RWPE2 (cell line): ENCODE results near the gene ITPA.

Experiments used
- ATAC-seq: fragments of 200-7000 bp; cut with Tn5 transposase; 3 replicates; pipeline ENCODE4 v1.9.1; 2021; ENCODE audit warnings: low read depth
- DNase-seq: peaks from one replicate; pipeline ENCODE4 v3.0.0-alpha.2; 2020; ENCODE audit warnings: low spot score
- H3K27ac ChIP-seq: fragments of 450-650 bp; 2 replicates; pipeline ENCODE4 v1.5.1; 2017; ENCODE audit warnings: mild to moderate bottlenecking; ENCODE audit not compliant: poor library complexity, severe bottlenecking
- H3K27me3 ChIP-seq: fragments of 250-450 bp; sonication (Bioruptor Pico); 2 replicates; pipeline ENCODE4 v1.5.1; 2021; ENCODE audit warnings: mild to moderate bottlenecking, moderate library complexity; ENCODE audit not compliant: insufficient read depth, poor library complexity, severe bottlenecking
- H3K36me3 ChIP-seq: fragments of 250-450 bp; sonication (Bioruptor Pico); 2 replicates; pipeline ENCODE4 v1.5.1; 2020; ENCODE audit warnings: low read depth, mild to moderate bottlenecking, moderate library complexity
- H3K4me1 ChIP-seq: fragments of 250-450 bp; sonication (Bioruptor Pico); 2 replicates; pipeline ENCODE4 v1.5.1; 2021; ENCODE audit warnings: mild to moderate bottlenecking, moderate library complexity; ENCODE audit not compliant: insufficient read depth, poor library complexity, severe bottlenecking
- H3K4me3 ChIP-seq: fragments of 250-450 bp; sonication (Bioruptor Pico); 2 replicates; pipeline ENCODE4 v1.5.1; 2021; ENCODE audit warnings: mild to moderate bottlenecking, moderate library complexity; ENCODE audit not compliant: severe bottlenecking
- H3K9me3 ChIP-seq: fragments of 250-450 bp; sonication (Bioruptor Pico); 2 replicates; pipeline ENCODE4 v1.5.1; 2021; ENCODE audit warnings: mild to moderate bottlenecking, moderate library complexity; ENCODE audit not compliant: severe bottlenecking
- TF ChIP-seq, protein P1 (sequence below): fragments of 450-650 bp; IDR thresholded peaks from one replicate; pipeline ENCODE4 v1.5.1; 2017; ENCODE audit warnings: mild to moderate bottlenecking, moderate library complexity; ENCODE audit not compliant: poor library complexity, severe bottlenecking

Gene ITPA

DNA sequence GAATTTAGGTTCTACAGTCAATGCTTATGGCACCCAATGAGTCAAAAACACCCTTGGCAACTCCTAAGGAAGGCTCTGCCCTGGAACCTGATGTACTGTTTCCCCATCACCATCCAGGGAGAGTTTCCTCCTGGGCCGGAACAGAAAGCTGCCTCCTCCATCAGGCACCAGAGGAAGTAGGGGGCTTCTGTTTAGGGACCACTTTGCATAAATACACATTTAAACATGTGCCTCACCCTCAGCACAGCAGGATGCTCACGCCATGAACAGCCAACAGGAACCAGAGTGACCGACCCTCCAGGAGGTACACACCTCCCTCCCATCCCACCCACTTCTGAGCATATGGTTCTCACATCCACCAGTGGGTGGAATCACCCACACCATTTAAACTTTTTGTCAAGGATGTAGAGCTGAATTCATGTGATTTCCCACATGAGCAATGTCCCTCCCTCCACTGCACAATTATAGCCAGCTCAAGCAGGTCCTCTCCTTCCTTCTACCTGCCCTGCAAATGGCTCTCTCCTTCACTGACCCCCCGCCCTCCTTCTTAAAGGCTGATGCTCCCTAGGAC, 19.7 kb upstream of the ITPA start:
- no peak overlapping the region for H3K27ac ChIP-seq
- ATAC-seq (no peak), DNase-seq (no peak)
- TF ChIP-seq, protein P1, sequence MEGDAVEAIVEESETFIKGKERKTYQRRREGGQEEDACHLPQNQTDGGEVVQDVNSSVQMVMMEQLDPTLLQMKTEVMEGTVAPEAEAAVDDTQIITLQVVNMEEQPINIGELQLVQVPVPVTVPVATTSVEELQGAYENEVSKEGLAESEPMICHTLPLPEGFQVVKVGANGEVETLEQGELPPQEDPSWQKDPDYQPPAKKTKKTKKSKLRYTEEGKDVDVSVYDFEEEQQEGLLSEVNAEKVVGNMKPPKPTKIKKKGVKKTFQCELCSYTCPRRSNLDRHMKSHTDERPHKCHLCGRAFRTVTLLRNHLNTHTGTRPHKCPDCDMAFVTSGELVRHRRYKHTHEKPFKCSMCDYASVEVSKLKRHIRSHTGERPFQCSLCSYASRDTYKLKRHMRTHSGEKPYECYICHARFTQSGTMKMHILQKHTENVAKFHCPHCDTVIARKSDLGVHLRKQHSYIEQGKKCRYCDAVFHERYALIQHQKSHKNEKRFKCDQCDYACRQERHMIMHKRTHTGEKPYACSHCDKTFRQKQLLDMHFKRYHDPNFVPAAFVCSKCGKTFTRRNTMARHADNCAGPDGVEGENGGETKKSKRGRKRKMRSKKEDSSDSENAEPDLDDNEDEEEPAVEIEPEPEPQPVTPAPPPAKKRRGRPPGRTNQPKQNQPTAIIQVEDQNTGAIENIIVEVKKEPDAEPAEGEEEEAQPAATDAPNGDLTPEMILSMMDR, result no peak
- H3K36me3 ChIP-seq, result peaks cover 42% of the 10 kb centered on the region
- H3K9me3 ChIP-seq, result no peaks in the 10 kb centered on the region
- no peaks in the 10 kb centered on the region for H3K27me3 ChIP-seq
- H3K4me3 ChIP-seq, result no peak overlapping the region
- no peaks in the 10 kb centered on the region for H3K4me1 ChIP-seq

DNA sequence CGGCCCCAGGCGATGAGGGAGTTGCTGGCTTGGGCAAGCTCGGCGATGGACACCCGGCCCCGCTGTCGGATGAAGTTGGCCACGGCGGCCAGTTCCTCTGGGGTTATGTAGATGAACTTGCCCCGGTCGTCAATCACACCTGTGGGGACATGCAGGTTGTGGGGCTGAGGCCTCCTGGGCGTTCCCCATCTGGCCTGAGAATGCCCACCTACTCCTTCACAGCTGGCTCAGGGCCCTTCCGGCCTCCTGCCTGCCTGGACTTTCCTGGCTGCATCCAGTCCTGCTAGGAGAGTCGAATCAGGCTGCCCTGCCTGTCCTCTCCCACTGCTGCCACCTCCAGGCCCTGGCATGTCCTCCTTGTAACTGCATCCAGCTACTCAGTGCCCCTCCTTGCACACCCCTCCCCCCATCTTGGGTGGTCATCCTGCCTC, 18.6 kb upstream of the ITPA start:
- H3K36me3 ChIP-seq, result peaks cover 53% of the 10 kb centered on the region
- DNase-seq (no peak), ATAC-seq (no peak)
- no peak overlapping the region for H3K4me3 ChIP-seq
- no peaks in the 10 kb centered on the region for H3K27me3 ChIP-seq
- no peaks in the 10 kb centered on the region for H3K4me1 ChIP-seq
- no peak overlapping the region for H3K27ac ChIP-seq
- H3K9me3 ChIP-seq, result no peaks in the 10 kb centered on the region
- TF ChIP-seq, protein P1, result no peak

- Histone ChIP-seq H3K27me3 (no peaks in the 10 kb centered on the region), H3K9me3 (no peaks in the 10 kb centered on the region), H3K4me1 (no peaks in the 10 kb centered on the region), H3K36me3 (peaks cover 70% of the 10 kb centered on the region), H3K4me3 (no peak overlapping the region), H3K27ac (no peak overlapping the region)
- ATAC-seq (no peak), DNase-seq (no peak)
- TF ChIP-seq, protein P1, result no peak
These were observed 16.9 kb upstream of the ITPA start for GRCh38 chr20:3192226-3193015.

- no peak for DNase-seq
- Histone ChIP-seq H3K36me3 (peaks cover 75% of the 10 kb centered on the region), H3K27ac (no peak overlapping the region), H3K4me1 (no peaks in the 10 kb centered on the region), H3K9me3 (no peaks in the 10 kb centered on the region), H3K4me3 (no peak overlapping the region), H3K27me3 (no peaks in the 10 kb centered on the region)
- TF ChIP-seq, protein P1, result no peak
- no peak for ATAC-seq
These were observed 15.3 kb upstream of the ITPA start for GRCh38 chr20:3193806-3194616.
